SK-N-MC (cell line): ENCODE data around the gene ZNF341.

ENCODE experiments used
- EZH2 ChIP-seq: fragments of 200-600 bp; sonication (generic); IDR thresholded peaks from one replicate; pipeline ENCODE4 v1.6.1; 2017; ENCODE audit warnings: antibody characterized with exemption
- POLR2AphosphoS5 ChIP-seq: IDR thresholded peaks from 2 replicates; pipeline ENCODE4 v1.6.1; 2012; ENCODE audit warnings: mild to moderate bottlenecking, low read depth, low read length, borderline replicate concordance

- TF ChIP-seq POLR2AphosphoS5 = no peak
- no peak for TF ChIP-seq EZH2
Measured at GRCh38 chr20:33810259-33810658, 78.5 kb downstream of the ZNF341 start.
